Osteoblast (primary cell): ENCODE results near the gene NAV2. TPM values are rescaled to one million over a fixed set of nuclear protein-coding genes. Genes with fewer than 3 reads are reported as not detected.
"Not testable (repeated sequence)": the region's sequence is repeated elsewhere in the genome, so short reads cannot be mapped to it uniquely, and the experiment has no call there.

Source experiments
- DNase-seq: peaks from one replicate; pipeline ENCODE4 v3.0.0; 2011; ENCODE audit warnings: low spot score, mixed read lengths; ENCODE audit not compliant: insufficient read length; ENCODE audit errors: missing footprints
- H2AFZ ChIP-seq: 2 replicates; pipeline ENCODE4 v1.6.0; 2011; ENCODE audit warnings: mild to moderate bottlenecking, low read length
- H3K27ac ChIP-seq: 2 replicates; pipeline ENCODE4 v1.5.1; 2011; ENCODE audit warnings: mild to moderate bottlenecking, low read depth, low read length, moderate library complexity
- H3K27me3 ChIP-seq: 2 replicates; pipeline ENCODE4 v1.6.0; 2012; ENCODE audit warnings: mild to moderate bottlenecking, control low read depth, inconsistent platforms, low read length, moderate library complexity; ENCODE audit not compliant: insufficient read depth
- H3K36me3 ChIP-seq: 2 replicates; pipeline ENCODE4 v1.5.1; 2011; ENCODE audit warnings: mild to moderate bottlenecking, low read length, control low read depth, moderate library complexity; ENCODE audit not compliant: insufficient read depth
- H3K4me1 ChIP-seq: 2 replicates; pipeline ENCODE4 v1.5.1; 2011; ENCODE audit warnings: mild to moderate bottlenecking, low read length, control low read depth, moderate library complexity; ENCODE audit not compliant: insufficient read depth
- H3K4me2 ChIP-seq: 2 replicates; pipeline ENCODE4 v1.6.0; 2011; ENCODE audit warnings: mild to moderate bottlenecking, low read length; ENCODE audit not compliant: insufficient read depth
- H3K4me3 ChIP-seq: fragments of 200-600 bp; sonication (generic); 3 replicates; pipeline ENCODE4 v1.5.1; 2012; ENCODE audit warnings: mild to moderate bottlenecking, low read length, inconsistent platforms; ENCODE audit not compliant: insufficient read depth
- H3K79me2 ChIP-seq: 2 replicates; pipeline ENCODE4 v1.6.0; 2012; ENCODE audit warnings: mild to moderate bottlenecking, low read length, control low read depth, inconsistent platforms; ENCODE audit not compliant: insufficient read depth
- H3K9me3 ChIP-seq: 2 replicates; pipeline ENCODE4 v1.5.1; 2011; ENCODE audit warnings: low read depth, low read length, control low read depth
- H4K20me1 ChIP-seq: 2 replicates; pipeline ENCODE4 v1.6.0; 2012; ENCODE audit warnings: mild to moderate bottlenecking, low read length, control low read depth; ENCODE audit not compliant: insufficient read depth
- total RNA-seq: library from RNA; depleted of rRNA; stranded (reverse); fragments of >200 nt; gene quantifications from 2 replicates; pipeline ENCODE4 v1.2.3, GENCODE V29; 2012
- TF ChIP-seq, protein P1 (sequence below): IDR thresholded peaks from 2 replicates; pipeline ENCODE4 v1.5.1; 2011; ENCODE audit warnings: mild to moderate bottlenecking, low read depth, low read length, moderate library complexity; ENCODE audit errors: extremely low read depth

Gene NAV2
- total RNA-seq, 1 donor: 8.7 TPM

DNA sequence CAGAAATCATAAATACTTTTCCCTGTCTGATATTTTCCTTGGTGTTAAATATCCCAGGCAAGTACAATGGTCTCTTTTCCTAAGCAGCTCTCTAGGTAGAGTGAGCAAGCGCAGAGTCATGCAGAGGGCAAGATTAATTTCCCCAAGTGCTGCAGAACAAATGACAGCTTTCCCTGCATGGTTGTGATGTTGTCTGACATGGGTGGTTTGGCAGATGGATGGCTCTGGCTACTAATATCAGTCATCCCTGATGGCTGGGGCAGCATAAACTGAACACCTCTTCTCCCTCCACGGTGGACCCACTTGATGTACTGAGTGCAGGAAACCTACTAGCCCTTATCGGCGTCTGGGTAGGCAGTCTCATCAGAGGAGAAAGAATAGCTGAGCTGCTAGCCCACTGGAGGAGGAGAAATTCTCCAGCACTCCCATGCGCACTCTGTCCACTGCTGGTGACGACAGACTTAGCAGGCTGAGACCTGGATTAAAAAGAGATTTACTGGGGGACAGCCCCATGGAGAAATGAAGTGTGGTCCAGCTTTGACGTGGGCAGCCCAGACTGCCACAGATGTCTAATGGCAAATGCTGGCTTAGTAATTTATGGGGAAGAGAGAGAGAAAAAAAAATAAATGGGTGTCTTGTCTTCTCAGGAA is 244.8 kb downstream of the NAV2 start:
- Histone ChIP-seq H4K20me1 (peaks cover 3% of the 10 kb centered on the region), H3K27ac (peak overlapping the region; percentile 10), H3K79me2 (peaks cover 74% of the 10 kb centered on the region), H3K4me2 (no peak overlapping the region), H3K4me1 (peaks cover 29% of the 10 kb centered on the region), H3K9me3 (no peaks in the 10 kb centered on the region), H3K4me3 (no peak overlapping the region), H3K36me3 (peaks cover 6% of the 10 kb centered on the region), H2AFZ (no peak overlapping the region), H3K27me3 (no peaks in the 10 kb centered on the region)
- TF ChIP-seq, protein P1, sequence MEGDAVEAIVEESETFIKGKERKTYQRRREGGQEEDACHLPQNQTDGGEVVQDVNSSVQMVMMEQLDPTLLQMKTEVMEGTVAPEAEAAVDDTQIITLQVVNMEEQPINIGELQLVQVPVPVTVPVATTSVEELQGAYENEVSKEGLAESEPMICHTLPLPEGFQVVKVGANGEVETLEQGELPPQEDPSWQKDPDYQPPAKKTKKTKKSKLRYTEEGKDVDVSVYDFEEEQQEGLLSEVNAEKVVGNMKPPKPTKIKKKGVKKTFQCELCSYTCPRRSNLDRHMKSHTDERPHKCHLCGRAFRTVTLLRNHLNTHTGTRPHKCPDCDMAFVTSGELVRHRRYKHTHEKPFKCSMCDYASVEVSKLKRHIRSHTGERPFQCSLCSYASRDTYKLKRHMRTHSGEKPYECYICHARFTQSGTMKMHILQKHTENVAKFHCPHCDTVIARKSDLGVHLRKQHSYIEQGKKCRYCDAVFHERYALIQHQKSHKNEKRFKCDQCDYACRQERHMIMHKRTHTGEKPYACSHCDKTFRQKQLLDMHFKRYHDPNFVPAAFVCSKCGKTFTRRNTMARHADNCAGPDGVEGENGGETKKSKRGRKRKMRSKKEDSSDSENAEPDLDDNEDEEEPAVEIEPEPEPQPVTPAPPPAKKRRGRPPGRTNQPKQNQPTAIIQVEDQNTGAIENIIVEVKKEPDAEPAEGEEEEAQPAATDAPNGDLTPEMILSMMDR: no peak
- DNase-seq: peak; percentile 32

DNA sequence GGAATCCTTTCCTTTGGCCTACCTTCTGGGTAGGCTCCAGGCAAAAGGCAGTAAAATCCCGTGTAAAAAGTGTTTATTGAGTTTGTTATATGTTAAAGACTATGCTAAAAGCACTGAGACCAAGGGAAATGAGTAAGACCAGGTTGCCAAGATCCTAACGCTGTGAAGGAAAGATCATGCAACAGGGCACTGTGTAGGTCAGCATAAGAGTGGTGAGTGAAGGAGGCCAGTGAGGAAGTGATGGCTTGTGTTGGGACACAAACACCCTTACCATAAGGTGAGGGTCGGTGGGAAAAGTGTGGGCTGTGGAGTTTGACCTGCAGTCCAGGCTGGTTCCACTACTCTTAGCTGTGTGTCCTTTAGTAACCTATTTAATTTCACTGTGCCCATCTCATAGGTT is 245.6 kb downstream of the NAV2 start:
- Histone ChIP-seq H3K79me2 (peaks cover 73% of the 10 kb centered on the region), H3K4me1 (peaks cover 29% of the 10 kb centered on the region), H3K27ac (no peak overlapping the region), H3K9me3 (no peaks in the 10 kb centered on the region), H3K36me3 (peaks cover 6% of the 10 kb centered on the region), H4K20me1 (peaks cover 3% of the 10 kb centered on the region), H3K4me2 (no peak overlapping the region), H3K27me3 (no peaks in the 10 kb centered on the region), H3K4me3 (no peak overlapping the region), H2AFZ (no peak overlapping the region)
- DNase-seq: no peak
- TF ChIP-seq, protein P1: no peak

DNA sequence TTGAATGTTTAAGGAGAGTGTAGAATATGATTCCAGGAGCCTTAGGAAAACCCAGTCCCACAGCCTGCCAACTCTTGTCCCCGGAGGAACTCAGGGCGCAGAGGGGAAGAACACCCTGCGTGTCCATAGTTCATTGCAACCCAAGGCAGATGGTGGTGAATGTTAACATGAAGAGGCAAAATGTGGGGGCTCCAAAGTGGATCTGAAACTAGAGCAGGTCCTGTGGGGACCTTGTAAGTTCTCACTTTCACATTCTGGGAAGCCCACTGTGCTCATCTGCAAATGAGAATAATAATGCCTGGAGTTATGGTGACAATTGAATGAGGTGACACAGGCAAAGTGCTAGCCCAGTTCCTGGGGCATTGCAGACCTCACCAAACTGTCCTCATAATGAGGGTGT is 246.6 kb downstream of the NAV2 start:
- Histone ChIP-seq H3K27me3 (no peaks in the 10 kb centered on the region), H3K36me3 (peaks cover 6% of the 10 kb centered on the region), H3K4me3 (no peak overlapping the region), H3K27ac (no peak overlapping the region), H3K4me2 (no peak overlapping the region), H3K4me1 (peaks cover 22% of the 10 kb centered on the region), H2AFZ (no peak overlapping the region), H3K79me2 (peaks cover 72% of the 10 kb centered on the region), H3K9me3 (no peaks in the 10 kb centered on the region), H4K20me1 (peaks cover 2% of the 10 kb centered on the region)
- DNase-seq: no peak
- TF ChIP-seq, protein P1: no peak

DNA sequence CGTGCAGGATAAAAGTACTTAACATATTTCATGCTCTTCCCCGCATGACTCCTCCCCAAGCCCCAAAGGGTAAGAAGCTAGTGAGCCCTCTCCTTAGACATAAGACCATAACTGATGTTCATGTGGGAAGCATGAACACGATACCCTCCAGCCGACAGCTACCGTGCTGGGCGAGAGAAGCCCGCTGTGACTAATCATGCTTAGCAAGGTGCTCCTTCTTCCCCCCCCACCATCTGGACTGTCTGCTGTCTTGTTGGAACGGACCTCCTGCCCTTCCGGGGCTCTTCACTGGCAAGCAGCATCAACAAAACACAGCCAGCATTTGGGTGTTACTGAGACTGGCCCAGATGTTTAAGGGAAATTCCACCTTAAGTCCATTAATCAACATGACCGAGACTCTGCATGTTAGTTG is 247.0 kb downstream of the NAV2 start:
- Histone ChIP-seq H3K36me3 (peaks cover 6% of the 10 kb centered on the region), H3K79me2 (peaks cover 68% of the 10 kb centered on the region), H3K4me1 (peaks cover 18% of the 10 kb centered on the region), H3K4me2 (no peak overlapping the region), H3K9me3 (no peaks in the 10 kb centered on the region), H3K27me3 (no peaks in the 10 kb centered on the region), H3K27ac (no peak overlapping the region), H2AFZ (no peak overlapping the region), H4K20me1 (no peaks in the 10 kb centered on the region), H3K4me3 (no peak overlapping the region)
- no peak for DNase-seq
- TF ChIP-seq, protein P1: no peak

DNA sequence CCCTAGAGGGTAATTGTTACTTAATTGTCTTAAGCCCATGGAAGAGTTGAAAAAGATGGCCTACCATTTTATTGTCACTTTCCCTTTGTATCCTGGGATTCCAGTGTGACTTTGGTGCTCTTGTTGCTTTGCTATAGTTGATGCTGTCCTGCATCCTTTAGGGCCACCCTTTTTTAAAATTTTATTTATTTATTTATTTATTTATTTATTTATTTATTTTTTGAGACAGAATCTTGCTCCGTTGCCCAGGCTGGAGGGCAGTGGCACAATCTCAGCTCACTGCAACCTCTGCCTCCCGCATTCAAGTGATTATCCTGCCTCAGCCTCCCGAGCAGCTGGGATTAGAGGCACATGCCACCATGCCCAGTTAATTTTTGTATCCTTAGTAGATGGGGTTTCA is 247.8 kb downstream of the NAV2 start:
- H3K4me1 ChIP-seq: peaks cover 18% of the 10 kb centered on the region
- H4K20me1 ChIP-seq, H3K36me3 ChIP-seq, H3K4me2 ChIP-seq, H3K27me3 ChIP-seq, DNase-seq, H3K4me3 ChIP-seq, H3K27ac ChIP-seq, H2AFZ ChIP-seq, H3K9me3 ChIP-seq: not testable (repeated sequence)
- H3K79me2 ChIP-seq: peaks cover 66% of the 10 kb centered on the region
